ENCODE data around the gene BCL6B.

Gene BCL6B

GRCh38 chr17:7056386-7056785 lies 33.5 kb downstream of the BCL6B start:
- no peak for DNase-seq (ENCODE audit: low read depth in 1 of 2, low spot score in 1 of 2)

GRCh38 chr17:7058831-7059447 lies 36.1 kb downstream of the BCL6B start:
- no peak for DNase-seq (ENCODE audit: low read depth in 1 of 2, low spot score in 1 of 2)

DNA sequence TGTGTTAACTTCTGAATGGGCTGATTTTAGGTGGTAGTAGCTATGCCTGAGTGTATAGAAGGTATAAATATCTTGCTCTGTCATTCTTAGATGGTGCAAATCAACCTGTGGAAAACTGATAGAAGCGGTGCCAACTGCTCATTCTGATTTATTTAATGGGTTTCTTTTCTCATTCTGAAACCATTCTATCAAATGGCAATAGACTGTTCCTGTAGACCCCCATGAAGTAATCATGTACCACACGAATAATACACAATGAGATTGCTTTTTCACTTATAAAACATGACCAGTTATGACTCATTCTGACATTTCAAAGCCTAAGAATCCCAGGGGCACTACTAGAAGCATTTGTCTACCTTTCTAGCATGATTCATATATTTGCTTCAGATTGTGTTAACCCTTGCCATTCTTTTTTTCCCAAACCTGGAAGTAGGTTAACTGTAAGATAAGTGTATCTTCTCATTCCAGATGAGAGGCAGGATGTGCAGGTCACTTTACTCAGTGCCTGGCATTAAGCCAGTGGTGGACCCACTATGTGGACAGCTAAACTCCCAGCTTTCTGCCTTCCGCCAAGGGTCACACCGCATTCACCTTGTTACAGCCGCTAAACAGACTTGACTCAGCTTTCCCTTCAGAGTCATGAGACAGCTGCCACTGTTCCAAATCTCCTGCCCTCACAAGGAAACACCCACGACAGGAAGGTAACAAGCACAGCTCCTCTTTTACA lies 37.5 kb downstream of the BCL6B start:
- DNase-seq (ENCODE audit: low read depth in 1 of 2, low spot score in 1 of 2), result peak; percentile 30 to 66

DNA sequence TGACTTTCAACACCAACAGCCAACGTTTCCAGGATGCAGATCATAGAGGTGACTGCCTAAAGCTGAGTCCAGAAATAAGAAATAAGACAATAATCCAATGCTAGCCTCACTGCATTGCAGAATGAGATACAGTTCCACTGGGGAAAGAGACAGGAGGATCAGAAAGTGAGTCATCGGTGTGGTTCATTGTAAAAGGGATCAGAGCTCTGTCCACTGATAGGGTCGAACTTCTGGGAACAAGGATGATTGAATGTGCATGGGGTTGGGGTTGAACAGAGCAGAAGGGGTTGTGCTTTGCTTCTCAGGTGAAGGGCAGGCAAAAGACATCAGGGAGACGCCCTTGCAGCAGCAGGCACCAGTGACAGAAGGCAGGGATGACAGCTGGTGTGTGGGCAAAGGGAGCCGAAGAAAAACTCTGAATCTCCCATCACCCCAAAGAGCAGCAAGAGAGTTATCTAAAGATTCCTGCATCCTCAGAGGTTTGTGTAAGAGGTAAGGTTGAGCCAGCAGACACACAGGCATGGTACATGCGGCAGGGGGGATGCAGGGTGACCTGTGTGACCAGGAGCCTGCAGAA lies 40.8 kb downstream of the BCL6B start:
- no peak for DNase-seq (ENCODE audit: low read depth in 1 of 2, low spot score in 1 of 2)

DNA sequence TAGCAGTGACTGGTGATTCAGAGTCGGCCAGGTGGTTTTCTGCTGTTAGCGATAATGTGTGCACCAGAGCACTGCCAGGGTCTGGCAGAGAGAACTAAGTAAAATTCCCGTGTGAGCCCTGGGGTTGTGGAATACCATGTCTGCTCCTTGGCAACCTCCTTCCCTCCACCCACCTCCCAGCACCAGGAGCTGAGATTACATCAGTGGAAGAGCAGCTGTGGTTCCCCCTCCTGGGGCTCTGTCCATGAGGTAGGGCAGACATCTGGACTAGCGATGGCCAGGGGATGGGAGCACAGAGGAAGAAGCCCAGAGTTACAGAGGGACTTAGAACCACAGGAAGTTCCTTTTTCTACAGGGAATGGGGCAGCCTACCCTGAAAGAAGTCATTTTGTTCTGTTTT lies 41.4 kb downstream of the BCL6B start:
- DNase-seq (ENCODE audit: low read depth in 1 of 2, low spot score in 1 of 2), result no peak

GRCh38 chr17:7067198-7067597 lies 44.3 kb downstream of the BCL6B start:
- no peak for DNase-seq (ENCODE audit: low read depth in 1 of 2, low spot score in 1 of 2)

DNA sequence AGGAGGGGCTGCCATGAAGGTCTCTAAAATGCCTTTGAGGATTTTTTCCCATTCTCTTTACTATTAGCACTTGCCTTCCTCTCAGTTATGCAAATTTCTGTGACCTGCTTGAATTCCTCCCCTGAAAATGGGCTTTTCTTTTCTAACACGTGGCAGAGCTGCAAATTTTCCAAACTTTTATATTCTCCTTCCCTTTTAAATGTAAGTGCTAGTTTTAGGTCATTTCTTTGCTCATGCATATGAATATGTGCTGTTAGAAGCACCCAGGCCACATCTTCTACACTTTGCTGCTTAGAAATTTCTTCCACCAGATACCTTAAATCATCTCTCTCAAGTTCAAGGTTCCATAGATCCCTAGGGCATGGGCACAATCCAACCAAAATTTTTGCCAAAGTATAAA lies 45.4 kb downstream of the BCL6B start:
- no peak for DNase-seq (ENCODE audit: low read depth in 1 of 2, low spot score in 1 of 2)

DNA sequence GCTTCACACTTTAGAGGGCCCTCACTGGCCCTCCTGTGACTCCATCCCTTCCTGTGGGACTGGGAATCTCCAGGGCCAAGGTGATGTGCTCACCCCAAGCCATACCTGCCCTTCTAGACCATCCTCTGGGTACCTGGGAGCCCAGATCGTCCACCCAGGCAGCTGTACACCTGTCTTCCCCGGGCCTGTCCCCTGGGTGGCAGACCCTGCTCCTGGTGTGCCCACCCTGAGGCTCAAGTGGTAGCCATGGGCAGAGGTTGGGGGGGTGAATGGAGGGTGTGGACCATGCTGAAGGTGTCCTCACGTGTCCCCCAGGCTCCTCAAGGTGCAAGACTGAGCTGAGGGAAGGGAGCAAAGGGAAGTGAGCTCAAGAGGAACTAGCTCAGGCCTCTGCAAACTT lies 47.9 kb downstream of the BCL6B start:
- no peak for DNase-seq (ENCODE audit: low read depth in 1 of 2, low spot score in 1 of 2)

DNA sequence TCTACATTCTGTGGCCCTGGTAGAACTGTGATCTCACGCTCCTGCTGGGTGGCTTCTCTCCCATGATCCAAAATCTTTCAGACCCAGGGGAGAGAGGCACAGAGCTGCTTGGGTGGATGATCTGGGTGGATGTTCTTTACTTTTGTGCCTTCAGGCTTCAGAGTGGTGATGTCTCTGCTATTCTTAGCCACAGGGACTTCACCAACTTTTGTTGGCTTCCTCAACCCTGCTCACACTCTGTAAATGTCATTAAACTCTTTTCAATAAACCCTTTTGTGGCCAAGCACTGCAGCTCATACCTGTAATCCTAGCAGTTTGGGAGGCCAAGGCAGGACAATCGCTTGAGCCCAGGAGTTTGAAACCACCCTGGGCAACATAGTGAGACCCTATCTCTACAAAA lies 49.6 kb downstream of the BCL6B start:
- DNase-seq (ENCODE audit: low read depth in 1 of 2, low spot score in 1 of 2), result no peak

- no peak for DNase-seq (ENCODE audit: low read depth in 1 of 2, low spot score in 1 of 2)
These were observed 52.1 kb downstream of the BCL6B start for GRCh38 chr17:7074931-7075330.

DNA sequence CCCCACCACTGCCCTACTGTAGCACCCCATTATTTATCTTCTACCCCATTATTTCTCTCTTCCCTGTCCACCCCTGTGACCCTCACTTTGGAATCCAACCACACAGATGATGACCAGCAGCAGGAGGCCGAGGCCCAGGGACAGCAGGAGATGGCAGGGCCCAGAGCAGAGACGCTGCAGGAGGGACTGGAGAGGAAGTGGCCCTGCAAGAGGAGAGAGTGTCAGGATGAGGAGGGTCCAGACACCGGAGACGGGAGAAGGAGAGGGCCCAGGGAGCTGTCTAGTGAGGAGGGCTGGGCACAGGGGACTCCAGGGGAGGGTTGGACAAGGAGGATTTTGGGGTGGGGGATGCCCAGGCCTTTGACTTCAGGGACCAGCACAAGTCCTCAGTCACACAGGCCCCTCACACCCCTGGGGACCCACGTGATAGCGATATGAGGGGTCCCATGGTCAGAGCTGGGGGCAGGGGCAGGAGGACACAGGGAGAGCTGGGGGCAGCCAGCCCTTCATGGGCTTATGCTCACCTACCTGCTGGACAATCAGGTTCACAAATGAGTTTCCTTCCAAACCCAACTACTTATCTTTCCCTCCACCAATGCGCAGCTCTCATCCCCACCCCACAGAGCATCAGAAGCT lies 55.2 kb downstream of the BCL6B start:
- no peak for DNase-seq (ENCODE audit: low read depth in 1 of 2, low spot score in 1 of 2)

DNA sequence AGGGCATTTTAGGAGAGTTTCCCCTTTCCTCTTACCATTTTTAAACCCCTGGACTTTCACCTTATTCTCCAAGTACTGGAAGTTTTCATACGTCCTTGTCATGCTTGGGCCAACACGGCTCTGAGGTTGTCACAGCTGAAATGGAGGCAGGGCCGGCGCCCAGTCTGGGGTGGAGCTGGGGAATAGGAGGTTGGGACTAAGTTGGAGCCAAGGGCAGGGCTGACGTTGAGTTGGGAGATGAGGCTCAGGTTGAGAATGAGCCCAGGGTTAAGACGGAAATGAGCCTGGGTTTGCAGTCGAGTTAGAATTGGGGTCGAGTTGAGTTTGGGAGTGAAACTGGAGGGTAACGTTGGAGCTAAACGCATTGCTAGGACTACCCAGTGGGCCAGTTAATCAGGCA lies 55.9 kb downstream of the BCL6B start:
- DNase-seq (ENCODE audit: low read depth in 1 of 2, low spot score in 1 of 2), result no peak

Measured in activated CD4-positive, alpha-beta T cell treated with anti-CD3 and anti-CD28 coated beads, Interleukin-2, amount 50 U/mL, for 24 hours (primary cell).